Activated T-helper 2 cell treated with anti-CD3 and anti-CD28 coated beads, Interferon-gamma antibody, Interleukin-2, Interleukin-4, amounts not matched to agents 10 μg/mL and 5 μg/mL and 100 μg/mL, durations not matched to agents 14 hours and 24 hours and 36 hours (primary cell): Measurements from ENCODE around the gene SEMA7A. TPM values are rescaled to one million over a fixed set of nuclear protein-coding genes. Genes with fewer than 3 reads are reported as not detected.
"Not testable (repeated sequence)": the region's sequence is repeated elsewhere in the genome, so short reads cannot be mapped to it uniquely, and the experiment has no call there.

Source experiments
- DNase-seq: peaks from one replicate; pipeline ENCODE4 v3.0.0; 2021; ENCODE audit warnings: low spot score
- H3K27ac Mint-ChIP-seq: one replicate; pipeline ENCODE4 v1.8.0; 2021; ENCODE audit warnings: mixed read lengths
- H3K27me3 Mint-ChIP-seq: one replicate; pipeline ENCODE4 v1.8.0; 2021; ENCODE audit warnings: low read depth, mixed read lengths
- H3K36me3 Mint-ChIP-seq: one replicate; pipeline ENCODE4 v1.8.0; 2021; ENCODE audit warnings: low read depth, mixed read lengths
- H3K4me1 Mint-ChIP-seq: one replicate; pipeline ENCODE4 v1.8.0; 2021; ENCODE audit warnings: low read depth, mixed read lengths
- H3K4me3 Mint-ChIP-seq: one replicate; pipeline ENCODE4 v1.8.0; 2021; ENCODE audit warnings: low read depth, mild to moderate bottlenecking, moderate library complexity, mixed read lengths
- H3K9me3 Mint-ChIP-seq: one replicate; pipeline ENCODE4 v1.8.0; 2021; ENCODE audit warnings: mixed read lengths
- intact Hi-C: fragments of 100-400 bp; cut with micrococcal nuclease; formaldehyde crosslinking; loops from one replicate; pipeline ENCODE4 v1.15.1; 2023
- total RNA-seq: library from RNA; stranded (reverse); gene quantifications from 2 replicates; pipeline ENCODE4 v1.2.3, GENCODE V29; 2022

SEMA7A gene
- 45.9 and 50.3 TPM in 2 replicates for total RNA-seq

- intact Hi-C loops = loop anchor here (2.0 kb wide), 1 partner anchor 33 kb away; no protein-coding TSS in a partner anchor
- peak; percentile 82 for DNase-seq
- Mint-ChIP-seq H3K4me1 (peaks cover 67% of the 10 kb centered on the region), H3K9me3 (no peaks in the 10 kb centered on the region), H3K27me3 (no peaks in the 10 kb centered on the region), H3K4me3 (peak within 1 kb of the TSS; percentile 91), H3K27ac (peak within 1 kb of the TSS; percentile 86), H3K36me3 (peaks cover 23% of the 10 kb centered on the region)
Observed at GRCh38 chr15:74433592-74434262, at the start of gene SEMA7A. Gene SEMA7A, minus strand, starts transcription at chr15:74433958. Its CDS starts 40 bp downstream, at chr15:74433918.

- no peaks in the 10 kb centered on the region for H3K9me3 Mint-ChIP-seq
- no peaks in the 10 kb centered on the region for H3K27me3 Mint-ChIP-seq
- no peak overlapping the region for H3K27ac Mint-ChIP-seq
- no peak for DNase-seq
- peaks cover 15% of the 10 kb centered on the region for H3K36me3 Mint-ChIP-seq
- intact Hi-C loops = no loop called here
- H3K4me3 Mint-ChIP-seq = no peak overlapping the region
- H3K4me1 Mint-ChIP-seq = peaks cover 4% of the 10 kb centered on the region
Observed at GRCh38 chr15:74482661-74483060, 48.9 kb upstream of the SEMA7A start.

- DNase-seq, H3K9me3 Mint-ChIP-seq, H3K4me3 Mint-ChIP-seq, H3K27me3 Mint-ChIP-seq, intact Hi-C loops, H3K27ac Mint-ChIP-seq: not testable (repeated sequence)
- peaks cover 32% of the 10 kb centered on the region for H3K36me3 Mint-ChIP-seq
- H3K4me1 Mint-ChIP-seq = peaks cover 12% of the 10 kb centered on the region
Observed at GRCh38 chr15:74480364-74480763, 46.6 kb upstream of the SEMA7A start.

- H3K36me3 Mint-ChIP-seq = peaks cover 48% of the 10 kb centered on the region
- DNase-seq, intact Hi-C loops, H3K9me3 Mint-ChIP-seq, H3K27me3 Mint-ChIP-seq, H3K4me3 Mint-ChIP-seq, H3K4me1 Mint-ChIP-seq, H3K27ac Mint-ChIP-seq: not testable (repeated sequence)
Observed at GRCh38 chr15:74471621-74472020, 37.9 kb upstream of the SEMA7A start.

GRCh38 chr15:74470631-74471395 is 37.1 kb upstream of the SEMA7A start:
- H3K27ac Mint-ChIP-seq = no peak overlapping the region
- no peak for DNase-seq
- H3K9me3 Mint-ChIP-seq = no peaks in the 10 kb centered on the region
- H3K4me1 Mint-ChIP-seq = no peaks in the 10 kb centered on the region
- no peak overlapping the region for H3K4me3 Mint-ChIP-seq
- no peaks in the 10 kb centered on the region for H3K27me3 Mint-ChIP-seq
- peaks cover 48% of the 10 kb centered on the region for H3K36me3 Mint-ChIP-seq
- intact Hi-C loops = no loop called here

GRCh38 chr15:74468341-74469032 is 34.7 kb upstream of the SEMA7A start:
- H3K27ac Mint-ChIP-seq = no peak overlapping the region
- H3K9me3 Mint-ChIP-seq = peaks cover 7% of the 10 kb centered on the region
- H3K36me3 Mint-ChIP-seq = peaks cover 52% of the 10 kb centered on the region
- H3K4me3 Mint-ChIP-seq = no peak overlapping the region
- intact Hi-C loops = loop anchor here (10.0 kb wide), 2 partner anchors 474 to 986 kb away; partner anchors contain the start of genes PML, SIN3A and STOML1
- DNase-seq = no peak
- no peaks in the 10 kb centered on the region for H3K27me3 Mint-ChIP-seq
- peaks cover 17% of the 10 kb centered on the region for H3K4me1 Mint-ChIP-seq

GRCh38 chr15:74466570-74466969 is 32.8 kb upstream of the SEMA7A start:
- intact Hi-C loops = loop anchor here (10.0 kb wide), 2 partner anchors 472 to 988 kb away; partner anchors contain the start of genes PML, SIN3A and STOML1
- DNase-seq = no peak
- Mint-ChIP-seq H3K4me3 (no peak overlapping the region), H3K4me1 (peaks cover 32% of the 10 kb centered on the region), H3K27ac (no peak overlapping the region), H3K9me3 (peaks cover 10% of the 10 kb centered on the region), H3K36me3 (peaks cover 43% of the 10 kb centered on the region), H3K27me3 (no peaks in the 10 kb centered on the region)

GRCh38 chr15:74464897-74465296 is 31.1 kb upstream of the SEMA7A start:
- Mint-ChIP-seq H3K36me3 (peaks cover 43% of the 10 kb centered on the region), H3K27me3 (no peaks in the 10 kb centered on the region), H3K27ac (peak overlapping the region; percentile 10), H3K4me3 (no peak overlapping the region), H3K4me1 (peaks cover 37% of the 10 kb centered on the region), H3K9me3 (peaks cover 10% of the 10 kb centered on the region)
- no peak for DNase-seq
- intact Hi-C loops = loop anchor here (10.0 kb wide), 2 partner anchors 470 to 990 kb away; partner anchors contain the start of genes PML, SIN3A and STOML1

GRCh38 chr15:74464216-74464615 is 30.5 kb upstream of the SEMA7A start:
- Mint-ChIP-seq H3K9me3 (peaks cover 10% of the 10 kb centered on the region), H3K4me3 (peak overlapping the region; percentile 24), H3K27me3 (no peaks in the 10 kb centered on the region), H3K36me3 (peaks cover 43% of the 10 kb centered on the region), H3K27ac (peak overlapping the region; percentile 10), H3K4me1 (peaks cover 37% of the 10 kb centered on the region)
- intact Hi-C loops = loop anchor here (10.0 kb wide), 2 partner anchors 469 to 991 kb away; partner anchors contain the start of genes PML, SIN3A and STOML1
- DNase-seq = no peak

GRCh38 chr15:74463634-74464033 is 29.9 kb upstream of the SEMA7A start:
- H3K4me1 Mint-ChIP-seq = peaks cover 39% of the 10 kb centered on the region
- H3K27ac Mint-ChIP-seq = no peak overlapping the region
- intact Hi-C loops = loop anchor here (10.0 kb wide), 2 partner anchors 469 to 991 kb away; partner anchors contain the start of genes PML, SIN3A and STOML1
- no peaks in the 10 kb centered on the region for H3K27me3 Mint-ChIP-seq
- peaks cover 10% of the 10 kb centered on the region for H3K9me3 Mint-ChIP-seq
- DNase-seq = no peak
- H3K4me3 Mint-ChIP-seq = peak overlapping the region; percentile 9
- peaks cover 40% of the 10 kb centered on the region for H3K36me3 Mint-ChIP-seq

- peak overlapping the region; percentile 96 for H3K4me3 Mint-ChIP-seq
- H3K9me3 Mint-ChIP-seq = peaks cover 10% of the 10 kb centered on the region
- H3K4me1 Mint-ChIP-seq = peaks cover 40% of the 10 kb centered on the region
- H3K27ac Mint-ChIP-seq = peak overlapping the region; percentile 96
- DNase-seq = no peak
- no peaks in the 10 kb centered on the region for H3K27me3 Mint-ChIP-seq
- intact Hi-C loops = loop anchor here (1.0 to 10.0 kb wide), 7 partner anchors 24 to 993 kb away; partner anchors contain the start of genes CLK3, PML, SIN3A and STOML1
- H3K36me3 Mint-ChIP-seq = peaks cover 42% of the 10 kb centered on the region
Observed at GRCh38 chr15:74461847-74462511, 28.2 kb upstream of the SEMA7A start.
